ENCODE results near the gene NPTN.
"Not testable (repeated sequence)": the region's sequence is repeated elsewhere in the genome, so short reads cannot be mapped to it uniquely, and the experiment has no call there.

Gene NPTN

DNA sequence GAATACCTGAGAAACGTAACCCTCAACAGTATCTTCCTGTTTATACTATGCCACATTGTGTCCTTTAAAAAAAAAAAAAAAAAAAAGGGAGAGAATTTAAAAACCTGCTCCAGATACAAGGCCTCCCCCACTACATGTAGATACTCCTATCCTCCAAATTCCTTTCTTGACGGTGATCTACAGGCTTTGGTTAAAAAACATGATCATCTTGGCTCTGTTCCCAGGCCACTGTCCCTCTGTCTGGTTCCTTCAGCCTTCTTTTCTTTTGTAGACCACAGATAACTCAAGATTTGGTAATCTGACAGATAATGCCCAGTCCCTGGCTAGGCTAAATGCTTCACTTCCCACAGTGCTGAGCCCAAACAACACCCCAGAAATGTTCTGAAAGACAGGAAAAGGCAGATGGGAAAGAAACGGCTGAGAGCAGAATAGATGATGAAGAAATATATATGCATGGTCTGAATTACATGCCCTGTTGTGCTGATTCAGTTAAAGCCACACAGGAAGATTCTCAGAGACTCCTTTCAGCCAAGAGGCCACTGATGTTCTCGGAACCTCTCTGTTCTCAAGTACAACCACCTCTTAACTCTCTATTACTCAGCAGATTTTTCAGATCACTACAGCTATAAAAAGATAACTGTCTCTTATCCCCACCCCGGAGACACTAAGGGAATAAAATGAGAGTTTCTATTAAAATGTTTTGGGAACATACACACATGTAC is 48.3 kb downstream of the NPTN start:
- TF ChIP-seq CTCF (conservative IDR thresholded peaks at IDR 0.05; ENCODE audit: low read depth, low read length), result no peak
- no peak overlapping the region for H3K4me3 ChIP-seq (ENCODE audit: low read length)
- no peak for DNase-seq (ENCODE audit: low read depth)

- TF ChIP-seq CTCF (conservative IDR thresholded peaks at IDR 0.05; ENCODE audit: low read depth, low read length), result no peak
- H3K4me3 ChIP-seq (ENCODE audit: low read length), result no peak overlapping the region
- no peak for DNase-seq (ENCODE audit: low read depth)
These were observed 49.6 kb downstream of the NPTN start for GRCh38 chr15:73583544-73583943.

- no peak for DNase-seq (ENCODE audit: low read depth)
- no peak overlapping the region for H3K4me3 ChIP-seq (ENCODE audit: low read length)
- TF ChIP-seq CTCF (conservative IDR thresholded peaks at IDR 0.05; ENCODE audit: low read depth, low read length), result no peak
These were observed 50.3 kb downstream of the NPTN start for GRCh38 chr15:73582851-73583379.

DNA sequence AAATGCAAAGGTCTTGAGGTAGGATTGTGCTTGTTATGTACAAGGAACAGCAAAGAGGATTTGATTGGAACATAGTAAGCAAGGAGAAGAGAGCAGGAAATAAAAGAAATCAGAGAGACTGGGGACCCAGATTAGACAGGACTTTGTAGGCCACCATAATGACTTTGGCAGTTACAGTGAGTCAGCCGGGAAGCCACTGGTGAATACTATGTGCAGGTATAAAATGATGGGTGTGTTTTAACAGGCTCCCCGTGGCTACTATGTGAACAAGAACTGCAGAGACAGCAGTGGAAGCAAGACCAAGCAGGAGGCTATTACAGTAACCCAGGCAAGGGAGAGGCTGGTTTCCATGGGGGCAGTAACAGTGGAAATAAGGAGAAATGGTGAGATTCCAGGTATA is 55.2 kb downstream of the NPTN start:
- H3K4me3 ChIP-seq (ENCODE audit: low read length), result no peak overlapping the region
- no peak for DNase-seq (ENCODE audit: low read depth)
- no peak for TF ChIP-seq CTCF (conservative IDR thresholded peaks at IDR 0.05; ENCODE audit: low read depth, low read length)

GRCh38 chr15:73577593-73577992 is 55.6 kb downstream of the NPTN start:
- DNase-seq (ENCODE audit: low read depth); H3K4me3 ChIP-seq (ENCODE audit: low read length): not testable (repeated sequence)

GRCh38 chr15:73575636-73576247 is 57.4 kb downstream of the NPTN start:
- TF ChIP-seq CTCF (conservative IDR thresholded peaks at IDR 0.05; ENCODE audit: low read depth, low read length), result no peak
- H3K4me3 ChIP-seq (ENCODE audit: low read length), result no peak overlapping the region
- no peak for DNase-seq (ENCODE audit: low read depth)

DNA sequence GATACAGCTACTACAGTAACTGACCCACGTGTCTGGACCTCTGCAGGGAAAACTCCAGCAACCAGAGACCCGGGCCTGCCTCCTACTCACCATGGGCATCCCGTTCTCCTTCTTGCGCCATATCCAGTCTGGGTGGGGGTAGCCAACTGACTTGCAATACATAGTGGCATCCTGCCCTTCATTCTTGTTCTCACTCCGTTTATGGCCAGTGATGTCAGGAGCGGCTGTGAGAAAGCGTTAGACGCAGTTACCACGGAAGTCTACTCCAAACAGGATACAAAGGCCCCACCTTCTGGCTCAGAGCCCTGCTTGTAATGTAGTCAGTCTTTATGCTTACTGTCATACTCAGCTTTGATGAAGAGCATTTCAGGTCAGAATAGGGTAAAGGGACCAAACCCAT is 59.6 kb downstream of the NPTN start:
- H3K4me3 ChIP-seq (ENCODE audit: low read length), result no peak overlapping the region
- no peak for TF ChIP-seq CTCF (conservative IDR thresholded peaks at IDR 0.05; ENCODE audit: low read depth, low read length)
- DNase-seq (ENCODE audit: low read depth), result no peak
